Breast epithelium (tissue), 3 donors: Measurements from ENCODE around the gene CTNNA2.

Experiments
- CTCF ChIP-seq, 3 donors: fragments of 450-650 bp; IDR thresholded peaks; one replicate each; pipeline ENCODE4 v1.5.1; 2016 to 2017; ENCODE audit warnings: antibody characterized with exemption in 3 of 3, mild to moderate bottlenecking in 3 of 3, moderate library complexity in 3 of 3
- POLR2A ChIP-seq: fragments of 450-650 bp; IDR thresholded peaks from one replicate; pipeline ENCODE4 v1.6.1; 2016; ENCODE audit warnings: antibody characterized with exemption, mild to moderate bottlenecking, moderate library complexity

GRCh38 chr2:80001701-80002101, 488.9 kb downstream of the CTNNA2 start:
- TF ChIP-seq CTCF (IDR thresholded peaks at IDR 0.05) (no peak), POLR2A (no peak)
